22Rv1 (cell line): Measurements from ENCODE around the gene APBA2.

Source experiments
- ZFX ChIP-seq: fragments of 450-650 bp; IDR thresholded peaks from 2 replicates; pipeline ENCODE4 v1.6.1; 2017; ENCODE audit warnings: antibody characterized with exemption, borderline replicate concordance
- TF ChIP-seq, protein P1 (sequence below): fragments of 450-650 bp; IDR thresholded peaks from 2 replicates; pipeline ENCODE4 v1.5.1; 2017; ENCODE audit warnings: mild to moderate bottlenecking

- TF ChIP-seq, protein P1, sequence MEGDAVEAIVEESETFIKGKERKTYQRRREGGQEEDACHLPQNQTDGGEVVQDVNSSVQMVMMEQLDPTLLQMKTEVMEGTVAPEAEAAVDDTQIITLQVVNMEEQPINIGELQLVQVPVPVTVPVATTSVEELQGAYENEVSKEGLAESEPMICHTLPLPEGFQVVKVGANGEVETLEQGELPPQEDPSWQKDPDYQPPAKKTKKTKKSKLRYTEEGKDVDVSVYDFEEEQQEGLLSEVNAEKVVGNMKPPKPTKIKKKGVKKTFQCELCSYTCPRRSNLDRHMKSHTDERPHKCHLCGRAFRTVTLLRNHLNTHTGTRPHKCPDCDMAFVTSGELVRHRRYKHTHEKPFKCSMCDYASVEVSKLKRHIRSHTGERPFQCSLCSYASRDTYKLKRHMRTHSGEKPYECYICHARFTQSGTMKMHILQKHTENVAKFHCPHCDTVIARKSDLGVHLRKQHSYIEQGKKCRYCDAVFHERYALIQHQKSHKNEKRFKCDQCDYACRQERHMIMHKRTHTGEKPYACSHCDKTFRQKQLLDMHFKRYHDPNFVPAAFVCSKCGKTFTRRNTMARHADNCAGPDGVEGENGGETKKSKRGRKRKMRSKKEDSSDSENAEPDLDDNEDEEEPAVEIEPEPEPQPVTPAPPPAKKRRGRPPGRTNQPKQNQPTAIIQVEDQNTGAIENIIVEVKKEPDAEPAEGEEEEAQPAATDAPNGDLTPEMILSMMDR, result no peak
- no peak for TF ChIP-seq ZFX
Observed at GRCh38 chr15:29057856-29058255, 172.1 kb downstream of the APBA2 start.
